CD4-positive, alpha-beta T cell (primary cell): ENCODE measurements around the gene RXFP4. TPM values are rescaled to one million over a fixed set of nuclear protein-coding genes. Genes with fewer than 3 reads are reported as not detected.
A peak's percentile ranks its signal among the peaks of the same experiment; 100 is the strongest.

Source experiments
- ATAC-seq: fragments of 200-7000 bp; cut with Tn5 transposase; one replicate; pipeline ENCODE4 v1.10.0; 2022; ENCODE audit warnings: mild to moderate bottlenecking; ENCODE audit not compliant: poor library complexity
- CTCF ChIA-PET: fragments of 350-600 bp; sonication (Branson Sonifier 250); formaldehyde crosslinking; loops from one replicate; lab custom pipeline; 2021; ENCODE audit warnings: antibody characterized with exemption, inconsistent platforms; lab: Charles Lee
- POLR2A ChIA-PET: fragments of 350-600 bp; sonication (Branson Sonifier 250); formaldehyde crosslinking; loops from one replicate; lab custom pipeline; 2021; ENCODE audit warnings: antibody characterized with exemption, inconsistent platforms; lab: Charles Lee
- DNase-seq, 14 experiments: peaks; one replicate each; pipeline ENCODE4 v3.0.0-alpha.2; 2013 to 2020; ENCODE audit warnings: mixed read lengths in 2 of 14
- H3K27ac ChIP-seq, 2 donors: one replicate each; pipeline versions ENCODE4 v1.5.1 to v1.7.0; 2013; ENCODE audit warnings: low read length in 2 of 2, low read depth in 1 of 2, mild to moderate bottlenecking in 1 of 2
- H3K27me3 ChIP-seq, 2 experiments: 1 replicate in 1 of 2; 2 replicates in 1 of 2; pipeline versions ENCODE4 v1.6.1 to v1.7.0; 2013; ENCODE audit warnings: low read length in 2 of 2, control low read depth in 1 of 2, mild to moderate bottlenecking in 1 of 2, moderate library complexity in 1 of 2; ENCODE audit not compliant: insufficient read depth in 2 of 2, control insufficient read depth in 1 of 2
- H3K36me3 ChIP-seq: one replicate; pipeline ENCODE4 v1.6.1; 2013; ENCODE audit warnings: low read length, control low read depth; ENCODE audit not compliant: insufficient read depth
- H3K4me1 ChIP-seq: one replicate; pipeline ENCODE4 v1.6.1; 2013; ENCODE audit warnings: low read length, control low read depth; ENCODE audit not compliant: insufficient read depth
- H3K4me3 ChIP-seq: one replicate; pipeline ENCODE4 v1.5.1; 2013; ENCODE audit warnings: mild to moderate bottlenecking, low read length, moderate library complexity
- H3K9me3 ChIP-seq, 2 experiments: 1 replicate in 1 of 2; 2 replicates in 1 of 2; pipeline versions ENCODE4 v1.6.1 to v1.7.0; 2013; ENCODE audit warnings: low read length in 2 of 2, mild to moderate bottlenecking in 2 of 2, control low read depth in 1 of 2, moderate library complexity in 1 of 2; ENCODE audit not compliant: control insufficient read depth in 1 of 2, insufficient read depth in 1 of 2
- H3K27ac Mint-ChIP-seq: one replicate; pipeline ENCODE4 v1.8.0; 2020; ENCODE audit warnings: mixed read lengths
- H3K27me3 Mint-ChIP-seq: one replicate; pipeline ENCODE4 v1.8.0; 2021; ENCODE audit warnings: mixed read lengths
- H3K36me3 Mint-ChIP-seq: one replicate; pipeline ENCODE4 v1.8.0; 2021; ENCODE audit warnings: low read depth, mixed read lengths
- H3K4me1 Mint-ChIP-seq: one replicate; pipeline ENCODE4 v1.8.0; 2021; ENCODE audit warnings: low read depth, mixed read lengths
- H3K4me3 Mint-ChIP-seq: one replicate; pipeline ENCODE4 v1.8.0; 2020; ENCODE audit warnings: mild to moderate bottlenecking, mixed read lengths
- H3K9me3 Mint-ChIP-seq: one replicate; pipeline ENCODE4 v1.8.0; 2020; ENCODE audit warnings: mixed read lengths
- intact Hi-C, 2 experiments: fragments of 100-400 bp; cut with DNase I in 1 of 2; cut with micrococcal nuclease in 1 of 2; formaldehyde crosslinking; loops; one replicate each; pipeline versions ENCODE4 v1.15.1 to v1.9.0; 2023 to 2025; cut with DNase I, micrococcal nuclease
- total RNA-seq, 174 experiments: library from RNA in 2 of 174; stranded (reverse) in 2 of 174; gene quantifications; one replicate each; pipeline ENCODE4 v1.2.3 and lab custom pipeline; 2021 to 2026
- TF ChIP-seq, protein P1 (sequence below): fragments of 200-600 bp; IDR thresholded peaks from one replicate; pipeline ENCODE4 v1.8.0; 2022; ENCODE audit warnings: antibody characterized with exemption, mild to moderate bottlenecking

Gene RXFP4
- total RNA-seq, 2 experiments from 2014 or later: not detected

DNA sequence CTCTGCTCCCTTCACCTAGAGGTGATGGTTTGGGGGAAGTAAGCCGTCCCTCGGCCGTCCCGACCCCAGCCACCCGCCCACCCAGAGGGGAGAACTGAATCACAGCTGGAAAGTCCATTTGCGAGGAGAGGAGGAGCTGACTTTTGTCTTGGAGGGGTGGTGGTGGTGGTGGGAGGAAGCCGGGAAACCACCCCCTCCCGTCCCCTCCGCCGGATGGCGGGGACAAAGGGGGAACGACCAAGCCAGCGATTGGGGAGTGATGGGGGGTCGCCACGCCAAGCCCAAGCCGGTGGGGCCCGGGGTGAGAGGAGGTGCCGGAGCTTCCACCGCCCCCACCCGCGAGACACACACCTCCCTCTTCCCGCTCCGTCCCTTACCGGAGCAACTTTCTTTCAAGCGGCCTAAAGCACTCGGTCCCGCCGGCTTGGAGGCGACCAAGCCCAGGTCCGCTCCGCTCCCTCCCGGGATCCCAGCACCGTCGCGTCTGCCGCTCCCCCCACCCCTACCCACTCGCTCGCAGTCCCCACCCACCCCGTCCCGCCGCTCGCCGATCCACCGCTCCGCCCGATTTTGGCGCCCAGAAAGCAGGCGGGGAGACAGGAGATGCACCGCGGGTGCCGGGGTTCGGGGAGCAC, 36.4 kb downstream of the RXFP4 start:
- peak overlapping the region; percentile 93 for H3K4me3 ChIP-seq

DNA sequence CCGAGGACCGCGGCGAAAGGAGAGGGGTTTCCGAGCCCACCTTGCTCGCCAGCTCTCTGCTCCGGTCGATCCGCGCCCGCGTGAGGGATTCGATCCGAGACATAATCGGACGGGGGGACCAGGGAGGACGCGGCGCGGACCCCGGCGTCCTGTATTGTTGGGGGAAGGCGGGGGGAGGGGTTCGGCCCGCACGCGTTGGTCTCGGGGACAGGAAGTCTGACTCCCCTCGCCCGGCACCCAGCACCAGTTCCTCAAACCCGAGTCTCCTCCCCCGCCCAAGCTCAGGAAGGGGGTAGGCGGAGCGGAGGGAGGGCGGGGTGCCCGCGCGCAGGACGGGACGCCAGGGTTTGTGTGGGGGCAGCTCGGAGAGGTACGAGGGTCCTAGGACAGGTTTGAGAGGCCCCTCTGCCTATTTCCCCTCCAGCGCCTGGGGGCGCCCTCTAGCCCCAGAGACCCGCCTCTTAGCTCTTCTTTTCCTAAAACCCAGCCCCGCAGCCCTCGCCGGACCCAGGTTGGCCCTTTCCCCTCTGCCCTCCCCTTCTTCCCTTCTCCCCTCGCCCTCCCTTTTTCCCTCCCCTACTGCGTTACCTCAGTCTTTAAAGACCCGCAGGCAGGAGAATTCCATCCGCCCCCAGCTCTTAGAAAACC, 37.0 kb downstream of the RXFP4 start, which contains the start of gene ARHGEF2:
TSS of gene ARHGEF2 (minus strand) at position 223 of the 648 bp plus-strand sequence. CDS start at position 103, 120 bp downstream.
- intact Hi-C loops: loop anchor here (1.0 to 5.0 kb wide), 2 partner anchors 11 to 121 kb away; partner anchors contain the start of genes GON4L (in 1 of the 2) and SYT11 (in 1 of the 2)
- TF ChIP-seq, protein P1, sequence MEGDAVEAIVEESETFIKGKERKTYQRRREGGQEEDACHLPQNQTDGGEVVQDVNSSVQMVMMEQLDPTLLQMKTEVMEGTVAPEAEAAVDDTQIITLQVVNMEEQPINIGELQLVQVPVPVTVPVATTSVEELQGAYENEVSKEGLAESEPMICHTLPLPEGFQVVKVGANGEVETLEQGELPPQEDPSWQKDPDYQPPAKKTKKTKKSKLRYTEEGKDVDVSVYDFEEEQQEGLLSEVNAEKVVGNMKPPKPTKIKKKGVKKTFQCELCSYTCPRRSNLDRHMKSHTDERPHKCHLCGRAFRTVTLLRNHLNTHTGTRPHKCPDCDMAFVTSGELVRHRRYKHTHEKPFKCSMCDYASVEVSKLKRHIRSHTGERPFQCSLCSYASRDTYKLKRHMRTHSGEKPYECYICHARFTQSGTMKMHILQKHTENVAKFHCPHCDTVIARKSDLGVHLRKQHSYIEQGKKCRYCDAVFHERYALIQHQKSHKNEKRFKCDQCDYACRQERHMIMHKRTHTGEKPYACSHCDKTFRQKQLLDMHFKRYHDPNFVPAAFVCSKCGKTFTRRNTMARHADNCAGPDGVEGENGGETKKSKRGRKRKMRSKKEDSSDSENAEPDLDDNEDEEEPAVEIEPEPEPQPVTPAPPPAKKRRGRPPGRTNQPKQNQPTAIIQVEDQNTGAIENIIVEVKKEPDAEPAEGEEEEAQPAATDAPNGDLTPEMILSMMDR: peak; percentile 21
- no peaks in the 10 kb centered on the region for H3K27me3 Mint-ChIP-seq

More for the DNA sequence above, 36.4 kb downstream of the RXFP4 start:
- no peaks in the 10 kb centered on the region for H3K9me3 Mint-ChIP-seq
- intact Hi-C loops: loop anchor here (1.0 to 5.0 kb wide), 3 partner anchors 11 to 121 kb away; partner anchors contain the start of genes GON4L (in 1 of the 2), KHDC4 (in 1 of the 2) and SYT11 (in 1 of the 2)
- peak overlapping the region; percentile 97 for H3K4me3 Mint-ChIP-seq
- no peaks in the 10 kb centered on the region for H3K27me3 Mint-ChIP-seq
- H3K36me3 Mint-ChIP-seq: peaks cover 53% of the 10 kb centered on the region
- peaks cover 78% of the 10 kb centered on the region for H3K4me1 ChIP-seq
- ChIA-PET CTCF (interaction anchor here (1.1 to 3.5 kb wide), 11 partner anchors 10 to 119 kb away, joined by 3 to 13 read pairs (median 4); partner anchors contain the start of gene KHDC4), POLR2A (interaction anchor here (1.2 to 10.1 kb wide), 14 partner anchors 10 to 789 kb away, joined by 3 to 96 read pairs (median 10); partner anchors contain the start of genes GON4L, KHDC4, PMF1 and PRCC)
- H3K9me3 ChIP-seq: no peaks in the 10 kb centered on the region
- H3K36me3 ChIP-seq: peaks cover 5% of the 10 kb centered on the region
- peaks cover 76% of the 10 kb centered on the region for H3K4me1 Mint-ChIP-seq
- DNase-seq (peak in 6 of 14 experiments; percentile 23 to 72 (median 46)), ATAC-seq (peak; percentile 32)
- H3K27me3 ChIP-seq: no peaks in the 10 kb centered on the region
- TF ChIP-seq, protein P1: no peak
- peak overlapping the region; percentile 86 for H3K27ac Mint-ChIP-seq
- peak overlapping the region; percentile 66 to 89 for H3K27ac ChIP-seq

DNA sequence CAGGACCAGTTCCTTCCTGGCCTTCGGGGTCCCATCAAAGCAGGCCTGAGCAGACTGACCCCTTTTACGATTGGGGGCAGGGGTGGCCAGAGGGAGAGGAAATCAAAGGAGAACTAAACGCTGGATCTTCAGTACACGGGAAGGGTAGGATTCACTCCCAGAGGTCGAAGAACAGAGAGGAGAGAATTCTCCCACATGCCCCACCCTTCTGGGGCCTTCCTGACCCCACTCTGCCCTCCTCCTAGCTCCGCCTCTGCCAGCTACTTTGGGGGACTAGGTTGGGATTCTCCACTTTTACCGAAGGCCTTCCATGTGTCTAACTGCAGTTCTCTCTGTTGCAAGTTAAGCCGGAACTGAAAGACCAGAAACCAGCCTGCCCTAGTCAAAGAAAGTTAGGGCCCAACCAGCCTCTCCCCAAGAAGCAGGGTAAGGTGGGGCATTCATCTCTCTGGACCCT, 37.6 kb downstream of the RXFP4 start:
- ChIA-PET CTCF (interaction anchor here (0.8 to 2.0 kb wide), 11 partner anchors 8 to 118 kb away, joined by 3 to 10 read pairs (median 3); partner anchors contain the start of gene KHDC4), POLR2A (interaction anchor here (0.6 to 10.1 kb wide), 11 partner anchors 11 to 1033 kb away, joined by 3 to 96 read pairs (median 11); partner anchors contain the start of genes KHDC4, PMF1, PRCC and RXFP4)
- peaks cover 78% of the 10 kb centered on the region for H3K4me1 ChIP-seq
- Mint-ChIP-seq H3K4me1 (peaks cover 75% of the 10 kb centered on the region), H3K27ac (peak overlapping the region; percentile 86), H3K9me3 (no peaks in the 10 kb centered on the region), H3K36me3 (peaks cover 44% of the 10 kb centered on the region), H3K4me3 (peak overlapping the region; percentile 97), H3K27me3 (no peaks in the 10 kb centered on the region)
- H3K4me3 ChIP-seq: peak overlapping the region; percentile 93
- intact Hi-C loops: loop anchor here (1.0 to 5.0 kb wide), 2 partner anchors 10 to 122 kb away; partner anchors contain the start of genes GON4L (in 1 of the 2) and SYT11 (in 1 of the 2)
- DNase-seq (peak in 2 of 14 experiments; percentile 23 to 44), ATAC-seq (no peak)
- H3K27me3 ChIP-seq: no peaks in the 10 kb centered on the region
- TF ChIP-seq, protein P1: peak; percentile 5
- H3K9me3 ChIP-seq: no peaks in the 10 kb centered on the region
- H3K36me3 ChIP-seq: peaks cover under 1% of the 10 kb centered on the region
- peak overlapping the region; percentile 66 to 89 for H3K27ac ChIP-seq

More for the DNA sequence above, 37.0 kb downstream of the RXFP4 start, which contains the start of gene ARHGEF2:
- peak; percentile 42 to 86 (median 75) for DNase-seq
- Histone ChIP-seq H3K4me3 (peak within 1 kb of the TSS; percentile 93), H3K36me3 (peaks cover 5% of the 10 kb centered on the region), H3K27me3 (no peaks in the 10 kb centered on the region), H3K9me3 (no peaks in the 10 kb centered on the region), H3K4me1 (peaks cover 78% of the 10 kb centered on the region), H3K27ac (peak within 1 kb of the TSS; percentile 66 to 89)
- peak; percentile 59 for ATAC-seq
- Mint-ChIP-seq H3K4me1 (peaks cover 75% of the 10 kb centered on the region), H3K4me3 (peak within 1 kb of the TSS; percentile 97), H3K9me3 (no peaks in the 10 kb centered on the region), H3K27ac (peak within 1 kb of the TSS; percentile 86), H3K36me3 (peaks cover 46% of the 10 kb centered on the region)
- ChIA-PET CTCF (interaction anchor here (0.8 to 3.5 kb wide), 12 partner anchors 8 to 118 kb away, joined by 3 to 13 read pairs (median 4); partner anchors contain the start of gene KHDC4), POLR2A (interaction anchor here (0.6 to 10.1 kb wide), 11 partner anchors 11 to 1032 kb away, joined by 3 to 96 read pairs (median 11); partner anchors contain the start of genes KHDC4, PMF1, PRCC and RXFP4)
